NCI-H2107 treated with DMSO at 0.1 percent for 48 hours (cell line): ENCODE measurements around the gene ASPN.

ENCODE experiments used
- DNase-seq: peaks from one replicate; lab custom pipeline; 2025; ENCODE audit not compliant: unreplicated experiment; lab: John Stamatoyannopoulos, UW

ASPN gene

DNA sequence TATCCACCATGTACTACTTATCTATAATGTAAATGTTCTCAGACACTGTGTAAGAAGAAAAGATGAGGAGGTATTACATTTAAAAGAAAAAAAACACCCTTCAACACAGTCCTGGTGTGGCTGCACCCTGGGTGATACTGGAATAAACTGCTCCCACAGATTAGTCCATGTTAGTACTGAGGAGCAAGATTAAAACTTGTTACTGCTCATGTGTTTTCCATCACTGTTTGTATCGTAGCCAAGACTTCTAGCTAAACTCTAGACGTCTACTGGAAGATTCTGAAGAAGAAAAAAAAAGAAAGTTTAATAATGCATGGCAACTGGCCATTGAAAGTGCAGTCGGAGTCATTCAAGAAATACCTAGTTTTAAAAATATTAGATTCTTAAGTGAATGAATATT is at the start of gene ASPN:
Gene ASPN, minus strand, starts transcription at position 178 of the 400 bp plus-strand sequence.
- DNase-seq, result no peak

DNA sequence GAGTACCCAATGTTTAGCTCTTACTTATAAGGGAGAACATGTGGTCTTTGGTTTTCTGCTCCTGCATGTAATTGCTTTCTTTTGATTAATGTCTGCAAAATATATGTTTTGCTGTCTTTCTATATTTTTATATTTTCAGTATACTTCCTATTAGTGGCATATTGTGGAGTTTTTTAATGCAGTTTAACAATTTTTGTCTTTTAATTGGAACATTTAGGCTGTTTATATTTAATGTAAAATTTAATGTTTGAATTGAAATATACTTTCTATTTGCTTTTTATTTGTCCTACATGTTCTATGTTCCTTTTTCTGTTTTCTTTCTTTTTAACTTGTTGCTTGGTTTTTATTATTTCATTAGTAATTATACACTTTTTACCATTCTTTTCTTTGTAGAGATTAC is 48.6 kb upstream of the ASPN start:
- no peak for DNase-seq

DNA sequence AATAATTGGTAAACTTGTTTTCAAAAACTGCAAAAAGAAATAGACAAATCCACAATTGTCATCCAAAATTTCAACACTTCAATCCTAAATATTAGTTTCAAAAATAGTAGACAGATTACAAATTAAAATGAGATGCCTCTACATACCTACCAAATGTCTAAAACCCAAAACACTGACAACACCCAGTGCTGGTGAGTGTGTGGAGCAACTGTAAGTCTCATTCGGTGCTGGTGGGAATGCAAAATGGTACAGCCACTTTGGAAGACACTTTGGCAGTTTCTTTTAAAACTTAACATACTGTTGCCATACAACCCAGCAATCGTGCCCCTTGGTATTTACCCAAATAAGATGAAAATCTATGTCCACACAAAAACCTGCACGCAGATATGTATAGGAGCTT is 46.8 kb upstream of the ASPN start:
- DNase-seq, result no peak

GRCh38 chr9:92528522-92528849 is 46.2 kb upstream of the ASPN start:
- DNase-seq, result no peak

- DNase-seq, result no peak
These were observed 45.7 kb upstream of the ASPN start for GRCh38 chr9:92527832-92528521.

DNA sequence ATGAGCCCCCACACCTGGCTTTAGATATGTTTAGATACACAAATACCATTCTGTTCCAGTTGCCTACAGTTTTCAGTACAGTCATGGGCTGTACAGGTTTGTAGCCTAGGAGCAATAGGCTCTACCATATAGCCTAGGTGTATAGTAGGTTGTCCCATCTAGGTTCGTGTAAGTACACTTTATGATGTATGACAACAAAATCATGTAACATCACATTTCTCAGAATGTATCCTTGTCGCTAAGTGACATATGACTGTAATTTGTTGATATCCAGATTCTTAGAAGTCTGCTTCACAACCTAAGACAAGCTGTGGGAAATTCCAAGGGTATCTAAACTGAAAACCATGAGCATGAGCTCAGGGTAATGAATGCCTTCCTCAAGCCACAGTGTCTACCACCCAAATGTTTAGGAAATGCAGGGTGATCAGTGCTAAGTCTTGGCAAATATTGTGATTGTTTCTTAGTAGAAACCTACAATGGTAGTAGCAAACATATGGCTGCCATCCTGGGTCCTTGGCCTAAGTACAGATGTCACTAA is 45.1 kb upstream of the ASPN start:
- no peak for DNase-seq

GRCh38 chr9:92525306-92525705 is 43.0 kb upstream of the ASPN start:
- DNase-seq, result no peak

DNA sequence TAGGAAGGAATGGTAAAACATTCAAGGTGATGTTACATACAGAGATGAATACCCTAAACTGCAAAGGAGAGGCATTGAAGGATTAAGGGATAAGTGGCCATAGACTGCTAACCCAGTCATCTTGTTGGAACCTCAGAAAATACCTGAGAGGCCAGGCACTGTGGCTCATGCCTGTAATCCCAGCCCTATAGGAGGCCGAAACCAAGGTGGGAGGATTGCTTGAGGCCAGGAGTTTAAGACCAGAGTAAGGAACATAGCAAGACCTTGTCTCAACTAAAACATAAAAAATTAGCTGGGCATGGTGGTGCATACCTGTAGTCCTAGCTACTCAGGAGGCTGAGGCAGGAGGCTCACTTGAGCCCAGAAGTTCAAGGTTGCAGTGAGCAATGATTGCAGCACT is 42.6 kb upstream of the ASPN start:
- no peak for DNase-seq

- DNase-seq, result peak; percentile 45
These were observed 41.0 kb upstream of the ASPN start for GRCh38 chr9:92522983-92523970.

DNA sequence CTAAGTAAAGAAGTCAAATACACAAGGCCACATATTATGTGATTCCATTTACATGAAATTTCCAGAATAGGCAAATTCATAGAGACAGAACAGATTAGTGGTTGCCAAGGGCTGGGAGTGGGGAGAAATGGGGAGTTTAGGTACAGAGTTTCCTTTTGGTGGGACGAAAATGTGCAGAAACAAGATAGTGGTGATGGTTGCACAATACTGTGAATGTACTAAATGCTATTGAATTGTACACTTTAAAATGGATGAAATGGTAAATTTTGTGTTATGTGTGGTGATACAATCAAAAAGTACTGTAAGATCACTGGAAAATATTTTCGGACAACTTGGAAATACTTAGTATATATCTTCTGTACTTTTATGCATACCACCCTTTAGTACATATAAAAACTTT is 38.5 kb upstream of the ASPN start:
- no peak for DNase-seq

DNA sequence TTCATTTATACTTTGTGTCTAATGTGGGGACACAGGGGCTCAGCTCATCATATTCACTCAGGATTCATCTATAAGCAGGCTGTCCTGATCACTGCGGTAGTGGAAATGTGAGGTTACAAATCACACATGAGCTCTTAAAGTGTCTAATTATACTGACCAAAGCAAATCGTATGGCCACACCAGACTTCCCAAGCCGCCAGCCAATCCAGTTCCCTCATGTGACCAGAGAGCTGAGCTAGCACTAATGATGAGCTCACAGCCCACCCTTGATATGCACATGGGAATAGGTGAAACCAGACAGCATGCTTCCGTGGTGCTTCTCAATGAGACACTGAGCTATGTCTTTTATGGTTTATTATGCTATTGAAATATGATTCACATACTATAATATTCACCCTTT is 35.9 kb upstream of the ASPN start:
- DNase-seq, result no peak

DNA sequence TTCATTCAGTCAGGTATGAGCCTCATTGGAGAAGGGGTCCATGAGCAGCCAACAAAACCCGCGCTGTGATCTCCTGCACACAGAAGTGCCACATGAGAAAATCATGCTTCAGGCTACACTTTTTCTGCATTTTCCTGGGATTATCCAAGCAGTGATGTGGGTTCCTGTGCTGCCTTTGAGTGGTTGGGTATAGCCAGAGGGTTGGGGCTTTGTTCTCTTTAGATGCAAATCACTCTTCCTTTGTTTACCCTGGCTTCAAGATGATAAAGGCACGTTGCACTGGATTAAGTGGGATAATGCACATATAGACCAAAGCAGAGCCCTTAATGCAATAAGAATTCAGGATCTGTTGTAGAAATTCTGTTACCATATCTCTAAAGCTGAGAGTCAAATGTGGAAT is 34.7 kb upstream of the ASPN start:
- no peak for DNase-seq

- no peak for DNase-seq
These were observed 34.2 kb upstream of the ASPN start for GRCh38 chr9:92516521-92516920.

DNA sequence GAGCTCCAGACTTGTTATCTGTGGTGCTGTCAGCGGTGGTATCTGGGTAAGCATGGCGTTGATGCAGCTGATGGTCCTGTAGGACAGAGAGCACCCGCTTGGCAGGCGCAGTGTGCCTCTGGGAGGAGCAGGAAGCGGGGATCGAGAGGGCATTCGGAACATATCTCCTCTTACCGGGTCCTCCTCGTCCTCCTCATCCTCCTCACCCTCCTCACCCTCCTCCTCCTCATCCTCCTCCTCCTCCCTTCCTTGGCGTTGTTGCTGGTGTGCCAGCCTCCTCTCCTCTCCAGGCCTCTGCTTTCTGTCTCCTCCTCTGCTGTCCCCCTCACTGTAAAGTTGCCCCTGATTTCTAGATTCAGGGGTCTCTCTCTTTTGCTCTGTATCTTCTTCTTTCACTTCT is 32.3 kb upstream of the ASPN start:
- no peak for DNase-seq

DNA sequence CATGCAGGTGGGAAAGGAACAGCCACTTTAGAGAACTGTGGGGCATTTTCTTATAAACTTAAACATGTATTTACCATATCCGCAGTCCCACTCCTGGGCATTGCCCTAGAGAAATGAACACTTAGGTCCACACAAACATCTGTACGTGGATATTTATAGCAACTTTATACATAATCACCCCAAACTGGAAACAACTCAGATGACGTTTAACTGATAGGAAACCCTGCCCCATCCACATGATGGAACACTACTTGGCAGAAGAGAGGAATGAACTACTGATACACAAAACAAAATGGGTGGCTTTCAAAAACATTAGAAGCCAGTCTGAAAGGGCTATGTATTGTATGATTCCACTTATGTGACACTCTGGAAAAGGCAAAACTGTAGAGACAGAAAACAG is 31.0 kb upstream of the ASPN start:
- no peak for DNase-seq

DNA sequence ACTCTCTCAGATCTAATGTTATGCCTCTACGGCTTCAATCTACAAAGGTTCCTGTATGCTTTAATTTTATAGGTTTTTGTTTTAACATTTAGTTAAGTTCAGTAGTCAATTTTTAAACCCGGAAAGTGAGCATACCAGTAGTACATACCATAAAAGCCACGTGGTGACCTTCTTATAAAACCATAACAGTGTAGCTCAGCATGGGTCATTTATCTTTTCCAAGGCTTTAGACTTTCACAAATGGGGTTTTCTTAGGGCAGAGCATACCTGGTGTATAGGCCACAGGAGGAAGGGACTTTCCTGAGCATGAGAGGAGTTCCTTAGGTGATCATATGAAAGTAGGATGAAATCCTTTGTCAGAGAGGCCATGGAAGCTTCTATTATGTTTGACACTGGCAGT is 30.3 kb upstream of the ASPN start:
- DNase-seq, result no peak

- DNase-seq, result no peak
These were observed 28.4 kb upstream of the ASPN start for GRCh38 chr9:92510747-92511146.

DNA sequence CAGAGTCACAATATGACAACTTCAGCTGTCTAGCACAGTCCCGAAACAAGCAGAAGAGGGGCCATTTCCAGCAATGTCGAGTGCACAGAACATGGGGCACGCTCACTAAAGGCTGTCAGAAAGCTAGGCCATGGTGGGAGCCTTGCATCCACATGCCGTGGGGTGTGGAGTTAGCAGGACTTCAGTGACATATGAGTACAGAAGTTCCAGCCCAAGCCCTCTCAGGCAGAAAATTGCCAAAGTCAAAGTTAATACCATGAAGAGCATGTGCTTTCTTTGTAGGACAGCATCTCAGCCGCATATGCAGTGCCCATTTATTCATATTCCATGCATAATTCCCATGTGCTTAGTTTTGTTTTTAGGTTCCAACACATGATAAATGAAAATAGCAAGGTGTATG is 26.7 kb upstream of the ASPN start:
- no peak for DNase-seq

DNA sequence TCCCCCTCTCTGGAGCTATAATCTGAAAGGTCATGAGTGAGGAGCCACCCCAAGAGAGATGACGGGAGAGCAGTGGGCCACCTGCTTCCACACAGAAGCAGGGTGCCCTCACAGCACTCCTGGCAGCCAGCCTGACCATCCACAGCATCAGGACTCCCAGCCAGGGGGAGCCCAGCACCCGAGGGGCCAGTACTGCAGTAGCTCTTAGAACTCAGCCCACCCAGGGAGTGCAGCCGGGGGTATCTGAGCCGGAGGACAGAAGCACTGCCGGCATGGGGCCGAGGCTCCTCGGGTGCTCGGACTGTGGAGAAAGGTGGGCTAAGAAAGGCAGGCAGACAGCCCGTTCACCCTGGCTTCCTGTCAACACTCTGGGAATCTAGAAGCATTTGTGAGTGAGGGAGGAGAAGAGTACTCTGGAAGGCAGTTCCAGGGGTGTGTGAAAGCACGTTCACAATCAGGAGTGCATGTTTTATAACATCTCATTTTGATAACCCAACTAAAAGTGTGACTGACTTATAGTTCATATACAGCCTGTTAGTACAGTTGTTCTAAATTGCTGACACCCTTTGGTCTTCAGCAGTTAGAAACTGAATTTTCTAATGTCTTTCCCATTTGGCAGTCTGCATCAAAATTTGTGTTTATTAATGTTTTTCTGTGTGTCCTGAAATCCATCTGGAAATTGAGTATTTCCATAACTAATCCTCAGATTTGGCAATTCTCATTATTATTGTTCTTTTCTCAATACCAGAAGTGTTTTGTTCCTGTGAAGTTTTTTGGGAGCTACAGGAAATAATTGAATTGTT is 25.9 kb upstream of the ASPN start:
- DNase-seq, result no peak

DNA sequence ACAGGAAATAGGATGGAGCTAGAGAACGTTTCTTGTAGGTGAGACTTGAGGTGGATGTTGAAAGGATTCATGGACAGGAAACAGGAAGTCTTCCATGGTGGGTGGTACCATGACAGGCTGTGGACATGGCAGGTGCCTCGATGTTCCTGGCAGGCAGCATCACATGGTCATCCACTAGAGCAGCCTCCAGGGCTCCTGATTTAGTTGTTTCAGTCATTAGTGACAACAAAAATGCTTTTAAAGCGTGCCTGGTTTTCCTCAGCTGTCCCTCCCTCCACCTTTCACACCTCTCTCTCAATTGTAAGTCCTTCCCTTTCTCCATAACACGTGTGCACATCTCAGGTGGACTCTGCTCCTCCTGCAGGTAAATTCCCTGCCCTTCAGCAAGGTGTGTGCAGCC is 25.2 kb upstream of the ASPN start:
- DNase-seq, result no peak

- DNase-seq, result no peak
These were observed 24.7 kb upstream of the ASPN start for GRCh38 chr9:92507005-92507404.
